ENCODE measurements around the gene ATP8B4.
"Not testable (repeated sequence)": the region's sequence is repeated elsewhere in the genome, so short reads cannot be mapped to it uniquely, and the experiment has no call there.

The ATP8B4 gene, protein sequence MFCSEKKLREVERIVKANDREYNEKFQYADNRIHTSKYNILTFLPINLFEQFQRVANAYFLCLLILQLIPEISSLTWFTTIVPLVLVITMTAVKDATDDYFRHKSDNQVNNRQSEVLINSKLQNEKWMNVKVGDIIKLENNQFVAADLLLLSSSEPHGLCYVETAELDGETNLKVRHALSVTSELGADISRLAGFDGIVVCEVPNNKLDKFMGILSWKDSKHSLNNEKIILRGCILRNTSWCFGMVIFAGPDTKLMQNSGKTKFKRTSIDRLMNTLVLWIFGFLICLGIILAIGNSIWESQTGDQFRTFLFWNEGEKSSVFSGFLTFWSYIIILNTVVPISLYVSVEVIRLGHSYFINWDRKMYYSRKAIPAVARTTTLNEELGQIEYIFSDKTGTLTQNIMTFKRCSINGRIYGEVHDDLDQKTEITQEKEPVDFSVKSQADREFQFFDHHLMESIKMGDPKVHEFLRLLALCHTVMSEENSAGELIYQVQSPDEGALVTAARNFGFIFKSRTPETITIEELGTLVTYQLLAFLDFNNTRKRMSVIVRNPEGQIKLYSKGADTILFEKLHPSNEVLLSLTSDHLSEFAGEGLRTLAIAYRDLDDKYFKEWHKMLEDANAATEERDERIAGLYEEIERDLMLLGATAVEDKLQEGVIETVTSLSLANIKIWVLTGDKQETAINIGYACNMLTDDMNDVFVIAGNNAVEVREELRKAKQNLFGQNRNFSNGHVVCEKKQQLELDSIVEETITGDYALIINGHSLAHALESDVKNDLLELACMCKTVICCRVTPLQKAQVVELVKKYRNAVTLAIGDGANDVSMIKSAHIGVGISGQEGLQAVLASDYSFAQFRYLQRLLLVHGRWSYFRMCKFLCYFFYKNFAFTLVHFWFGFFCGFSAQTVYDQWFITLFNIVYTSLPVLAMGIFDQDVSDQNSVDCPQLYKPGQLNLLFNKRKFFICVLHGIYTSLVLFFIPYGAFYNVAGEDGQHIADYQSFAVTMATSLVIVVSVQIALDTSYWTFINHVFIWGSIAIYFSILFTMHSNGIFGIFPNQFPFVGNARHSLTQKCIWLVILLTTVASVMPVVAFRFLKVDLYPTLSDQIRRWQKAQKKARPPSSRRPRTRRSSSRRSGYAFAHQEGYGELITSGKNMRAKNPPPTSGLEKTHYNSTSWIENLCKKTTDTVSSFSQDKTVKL

DNA sequence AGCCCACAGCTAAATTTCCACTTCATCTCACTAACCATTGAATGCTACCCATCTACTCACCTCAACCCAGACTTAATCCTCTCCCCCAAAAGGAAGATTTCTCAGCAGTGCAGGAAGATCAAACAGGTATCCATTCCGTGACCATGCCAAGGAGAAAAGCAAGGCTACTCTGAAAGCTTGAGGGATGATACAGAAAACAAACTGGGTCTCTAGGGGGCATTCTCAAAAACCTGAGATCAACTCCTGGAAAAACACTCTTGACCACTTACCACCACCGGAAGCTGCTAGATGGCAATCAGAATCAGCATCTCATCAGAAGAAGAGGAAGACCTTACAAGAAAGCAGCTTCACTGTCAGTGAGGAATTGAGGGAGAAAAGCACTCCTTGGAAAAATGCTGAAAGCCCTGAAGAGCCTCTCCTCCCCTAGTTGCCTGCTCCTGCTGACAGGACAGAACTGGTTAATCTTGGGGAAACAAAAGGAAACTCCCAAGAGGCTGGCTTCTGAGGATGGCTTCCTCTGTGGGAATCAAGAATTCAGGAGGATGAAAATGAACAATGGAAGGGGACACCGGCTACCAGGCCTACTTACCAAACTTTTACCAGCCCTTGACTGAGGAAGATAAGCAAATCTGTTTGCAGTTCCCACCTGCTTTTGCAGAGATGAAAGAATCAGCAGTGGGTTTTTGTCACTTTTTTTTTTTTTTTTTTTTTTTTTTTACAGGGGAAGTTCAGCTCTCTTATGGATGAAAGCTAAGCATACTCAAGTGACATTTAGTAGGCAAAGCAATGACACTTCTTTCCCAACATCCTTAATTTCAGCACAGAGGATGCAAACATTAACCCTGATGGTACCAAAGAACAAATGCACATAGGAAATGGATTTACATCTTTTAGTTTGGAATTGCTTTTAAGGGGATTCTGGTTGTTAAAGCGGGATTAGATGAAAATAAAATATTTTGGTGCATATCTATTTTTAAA lies at the start of gene ATP8B4:
Gene ATP8B4 (minus strand): TSS at position 171 of the 978 bp plus-strand sequence. CDS start 12,267 bp downstream, outside the sequence.
- no peak for DNase-seq (ENCODE audit: low spot score)

DNA sequence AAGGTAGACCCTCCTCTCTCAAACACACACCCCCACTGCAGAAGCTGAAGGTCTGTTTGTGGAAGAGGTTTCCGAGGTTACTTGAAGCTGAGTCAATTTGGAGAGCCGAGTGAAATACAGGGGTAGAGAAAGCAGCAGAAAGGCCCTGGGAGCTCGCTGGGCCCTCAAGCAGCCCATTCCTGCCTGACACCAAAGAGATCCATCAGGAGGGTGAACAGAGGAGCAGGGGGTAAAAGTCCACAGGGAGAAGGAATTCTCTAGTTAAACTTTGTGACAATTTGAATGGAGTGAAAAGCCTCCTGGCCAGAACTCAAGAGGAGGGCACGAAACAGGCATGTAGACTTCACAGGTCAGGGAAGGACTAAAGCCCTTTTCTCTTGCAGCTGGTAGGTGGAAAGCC lies 49.3 kb upstream of the ATP8B4 start:
- no peak for DNase-seq (ENCODE audit: low spot score)

- DNase-seq (ENCODE audit: low spot score): no peak
These were observed 48.1 kb upstream of the ATP8B4 start for GRCh38 chr15:50167110-50167509.

GRCh38 chr15:50166216-50166615 lies 47.2 kb upstream of the ATP8B4 start:
- peak; percentile 63 for DNase-seq (ENCODE audit: low spot score)

DNA sequence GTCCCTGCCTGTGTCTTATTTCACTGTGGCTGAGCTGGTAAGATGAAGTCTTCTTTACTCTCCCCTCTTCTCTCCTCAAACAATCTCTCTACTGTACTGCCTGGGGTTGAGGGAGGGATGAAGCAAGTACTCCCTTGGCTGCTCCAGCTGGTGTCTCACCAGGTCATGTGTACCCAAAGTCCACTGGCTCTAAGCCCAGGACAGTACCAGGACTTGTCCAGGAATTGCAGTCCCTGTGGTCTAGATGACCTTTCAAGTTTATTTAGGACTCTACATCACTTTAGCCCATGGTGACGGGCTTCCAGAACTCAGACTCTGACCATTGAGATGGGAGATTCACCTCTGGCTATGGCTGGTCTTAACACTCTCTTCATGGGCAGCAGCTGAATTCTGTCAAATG lies 45.4 kb upstream of the ATP8B4 start:
- DNase-seq (ENCODE audit: low spot score): no peak

GRCh38 chr15:50163719-50164410 lies 44.8 kb upstream of the ATP8B4 start:
- no peak for DNase-seq (ENCODE audit: low spot score)

- no peak for DNase-seq (ENCODE audit: low spot score)
These were observed 44.1 kb upstream of the ATP8B4 start for GRCh38 chr15:50162969-50163718.

GRCh38 chr15:50158236-50158635 lies 39.2 kb upstream of the ATP8B4 start:
- DNase-seq (ENCODE audit: low spot score): not testable (repeated sequence)

GRCh38 chr15:50151476-50151875 lies 32.4 kb upstream of the ATP8B4 start:
- DNase-seq (ENCODE audit: low spot score): no peak

- no peak for DNase-seq (ENCODE audit: low spot score)
These were observed 31.8 kb upstream of the ATP8B4 start for GRCh38 chr15:50150851-50151250.

- DNase-seq (ENCODE audit: low spot score): no peak
These were observed 31.3 kb upstream of the ATP8B4 start for GRCh38 chr15:50150349-50150748.

GRCh38 chr15:50149090-50149489 lies 30.1 kb upstream of the ATP8B4 start:
- DNase-seq (ENCODE audit: low spot score): no peak

DNA sequence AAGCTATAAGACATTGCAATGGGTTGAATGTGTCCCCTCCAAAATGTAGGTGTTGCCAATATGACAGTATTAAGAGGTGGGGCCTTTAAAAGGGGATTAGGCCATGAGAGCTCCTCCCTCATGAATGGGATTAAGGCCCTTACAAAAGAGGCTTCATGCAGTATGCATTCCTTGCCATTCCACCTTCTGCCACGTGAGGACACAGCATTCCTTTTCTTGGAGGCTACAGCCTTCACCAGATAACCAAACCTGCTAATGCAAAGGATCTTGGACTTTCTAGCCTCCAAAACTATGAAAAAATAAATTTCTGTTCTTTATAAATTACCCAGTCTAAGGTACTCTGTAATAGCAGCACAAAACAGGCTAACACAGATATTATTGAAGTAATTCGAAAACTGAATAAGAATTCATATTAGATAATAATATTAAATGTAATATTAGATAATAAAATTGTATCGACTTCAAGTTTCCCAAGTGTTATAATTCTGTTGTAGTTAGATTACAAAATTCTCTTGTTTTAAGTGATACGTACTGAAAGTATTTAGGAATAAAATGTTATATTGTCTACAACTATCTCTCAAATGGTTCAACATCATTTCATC lies 29.4 kb upstream of the ATP8B4 start:
- peak; percentile 43 for DNase-seq (ENCODE audit: low spot score)

DNA sequence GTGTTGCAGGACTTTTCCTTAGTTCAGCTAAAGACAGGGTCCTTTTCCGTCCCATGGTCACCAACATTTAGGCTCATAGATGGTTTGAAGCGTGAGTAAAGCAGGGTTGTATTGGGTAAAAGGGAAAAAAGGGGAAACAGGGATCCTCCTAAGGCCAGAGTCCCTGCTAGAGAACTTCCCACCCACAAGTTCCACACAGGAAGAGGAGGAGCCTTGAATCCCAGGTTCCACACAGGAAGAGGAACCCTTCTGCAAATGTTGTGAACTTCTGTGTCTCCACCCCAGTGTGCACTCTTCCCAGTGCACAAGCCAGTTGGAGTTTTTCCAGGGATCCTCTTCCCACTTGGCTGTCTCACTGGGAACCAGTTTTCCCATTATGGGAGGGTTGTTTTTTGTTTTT lies 27.6 kb upstream of the ATP8B4 start:
- no peak for DNase-seq (ENCODE audit: low spot score)

DNA sequence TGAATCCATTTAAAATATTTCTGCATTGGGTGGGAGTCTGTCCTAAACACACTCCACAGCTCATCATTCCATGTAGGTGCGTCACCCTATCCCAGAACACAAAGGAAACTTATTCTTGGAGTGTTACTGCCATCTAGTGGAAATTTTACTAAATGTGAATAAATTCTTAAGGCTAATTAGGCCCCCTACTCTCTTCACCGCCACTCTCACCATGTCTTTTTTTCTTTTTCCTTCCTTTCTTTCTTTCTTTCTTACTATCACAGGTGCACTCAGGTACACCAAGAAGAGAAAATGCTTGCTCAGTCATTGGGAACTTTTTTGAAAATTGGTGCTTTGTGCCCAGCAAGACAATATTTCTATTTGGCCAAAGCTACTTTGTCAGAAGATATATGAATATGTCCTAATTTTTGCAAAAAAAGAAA lies 26.4 kb upstream of the ATP8B4 start:
- peak; percentile 77 for DNase-seq (ENCODE audit: low spot score)

DNA sequence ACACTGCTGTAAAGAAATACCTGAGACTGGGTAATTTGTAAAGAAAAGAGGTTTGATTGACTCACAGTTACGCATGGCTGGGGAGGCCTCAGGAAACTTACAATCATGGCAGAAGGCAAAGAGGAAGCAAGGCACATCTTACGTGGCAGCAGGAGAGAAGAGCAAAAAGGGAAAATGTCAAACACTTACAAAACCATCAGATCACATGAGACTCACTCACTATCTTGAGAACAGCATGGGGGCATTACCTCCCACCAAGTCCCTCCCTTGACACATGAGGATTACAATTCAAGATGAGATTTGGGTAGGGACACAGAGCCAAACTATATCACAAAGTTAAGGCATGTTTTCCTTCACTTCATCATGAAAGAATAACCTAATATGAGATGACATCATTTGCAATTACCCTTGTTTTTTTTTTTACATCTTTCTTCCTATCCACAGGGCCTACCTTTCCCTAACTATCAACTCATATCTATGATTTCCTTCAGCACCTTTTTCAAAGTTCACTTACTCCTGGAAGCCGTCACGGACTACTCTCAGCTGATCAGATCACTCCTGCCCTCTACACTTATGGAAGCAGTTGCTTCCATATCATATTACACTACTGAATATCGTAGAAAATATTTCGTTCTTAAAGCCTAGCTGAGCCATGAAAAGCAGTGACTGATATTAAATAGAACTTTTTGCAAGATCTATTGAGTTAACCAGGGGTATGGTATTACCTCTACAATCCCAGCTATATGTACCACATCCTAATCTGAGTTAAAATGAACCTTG lies 25.5 kb upstream of the ATP8B4 start:
- no peak for DNase-seq (ENCODE audit: low spot score)

DNA sequence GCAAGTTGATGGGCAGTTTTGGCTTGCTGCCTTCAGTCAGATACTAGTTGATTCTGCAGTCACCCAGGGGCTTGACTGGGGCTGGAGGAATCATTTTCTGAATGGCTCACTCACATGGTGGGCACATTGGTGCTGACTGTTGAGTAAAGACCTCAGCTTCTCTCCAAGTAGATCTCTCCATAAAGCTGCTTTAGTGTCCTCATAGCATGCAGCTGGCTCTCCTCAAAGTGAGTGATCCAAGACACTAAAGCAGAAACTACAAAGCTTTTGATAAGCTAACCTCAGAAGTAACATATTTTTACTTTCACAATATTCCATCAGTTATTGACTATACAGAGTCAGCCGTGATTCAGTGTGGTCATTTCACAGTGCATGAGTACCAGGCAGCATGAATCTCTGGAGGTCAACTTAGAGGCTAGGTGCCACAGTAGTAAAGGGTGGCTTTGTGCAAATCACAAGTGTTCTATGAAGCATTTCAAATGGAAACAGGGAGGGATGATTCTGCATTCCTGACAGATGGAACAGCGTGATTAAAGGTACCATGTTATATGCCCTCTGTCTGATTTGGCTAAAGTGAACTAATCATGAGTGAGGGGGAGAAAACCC lies 24.3 kb upstream of the ATP8B4 start:
- DNase-seq (ENCODE audit: low spot score): no peak

DNA sequence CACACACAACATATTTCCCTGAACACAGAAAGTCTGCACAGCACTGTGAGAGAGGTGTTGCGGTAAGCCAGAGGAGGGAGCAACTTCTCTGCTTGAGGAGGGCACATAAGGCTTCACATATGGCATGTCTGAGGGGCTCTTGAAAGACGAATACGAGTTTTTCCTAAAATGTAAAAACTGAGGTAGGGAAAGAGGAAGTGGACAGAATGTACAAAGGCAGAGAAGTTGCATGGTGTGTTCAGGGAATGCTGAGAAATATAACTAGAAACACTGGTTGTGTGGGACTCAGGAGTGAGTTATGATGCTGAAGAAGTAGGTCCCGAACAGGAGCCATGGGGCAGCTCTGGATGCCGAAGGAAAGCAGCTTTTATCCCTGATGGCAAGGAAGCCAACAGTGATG lies 22.8 kb upstream of the ATP8B4 start:
- DNase-seq (ENCODE audit: low spot score): no peak

Measured in GM03348 (cell line).